Measurements from ENCODE around the gene ATF6.

DNA sequence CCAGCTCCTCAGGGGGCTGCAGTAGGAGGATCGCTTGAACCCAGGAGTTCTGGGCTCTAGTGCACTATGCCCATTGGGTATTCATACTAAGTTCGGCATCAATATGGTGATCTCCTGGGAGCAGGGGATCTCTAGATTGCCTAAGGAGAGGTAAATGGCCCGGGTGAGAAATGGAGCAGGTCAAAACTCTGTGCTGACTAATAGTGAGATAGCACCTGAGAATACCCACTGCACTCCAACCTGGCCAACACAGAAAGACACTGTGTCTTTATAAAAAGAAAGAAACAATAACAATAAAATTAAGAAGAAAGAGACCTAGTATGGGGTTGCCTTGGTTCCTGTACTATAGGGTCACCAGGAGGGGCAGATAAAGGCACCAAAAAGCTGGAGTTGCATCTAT lies 30.3 kb upstream of the ATF6 start:
- no peak for TF ChIP-seq CTCF (IDR thresholded peaks at IDR 0.05)
- TF ChIP-seq POLR2AphosphoS5 (IDR thresholded peaks at IDR 0.05), result no peak
- no peak for TF ChIP-seq POLR2A (IDR thresholded peaks at IDR 0.05)

Data from breast epithelium (tissue), 3 donors.